CD4-positive, alpha-beta T cell treated with Interleukin-2 at 100 ng/mL for 4 hours (primary cell): ENCODE results near the gene TP73.

Source experiments
- DNase-seq: peaks from one replicate; pipeline ENCODE4 v3.0.0-alpha.2; 2020; ENCODE audit warnings: low spot score

The TP73 gene

GRCh38 chr1:3783651-3784474, 131.5 kb downstream of the TP73 start:
- no peak for DNase-seq

DNA sequence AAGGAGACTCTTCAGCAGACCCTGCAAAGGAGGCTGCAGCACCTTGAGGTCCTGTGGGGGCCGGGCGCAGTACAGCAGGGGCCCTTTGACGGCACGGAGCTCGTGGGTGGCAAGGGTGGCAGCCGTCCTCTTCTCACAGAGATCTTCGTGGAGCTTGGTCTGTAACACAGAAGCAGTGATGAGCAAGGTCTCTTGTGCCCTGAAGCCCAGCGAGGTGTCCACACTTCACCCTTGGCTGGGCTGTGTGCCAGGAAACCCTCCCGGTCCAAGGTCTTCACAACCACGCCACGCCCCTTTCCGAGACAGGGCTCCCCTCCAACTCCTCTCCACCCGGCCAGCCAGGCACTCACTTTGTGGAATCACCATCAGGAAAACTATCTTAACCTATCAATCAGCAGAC, 132.7 kb downstream of the TP73 start:
- DNase-seq = no peak

DNA sequence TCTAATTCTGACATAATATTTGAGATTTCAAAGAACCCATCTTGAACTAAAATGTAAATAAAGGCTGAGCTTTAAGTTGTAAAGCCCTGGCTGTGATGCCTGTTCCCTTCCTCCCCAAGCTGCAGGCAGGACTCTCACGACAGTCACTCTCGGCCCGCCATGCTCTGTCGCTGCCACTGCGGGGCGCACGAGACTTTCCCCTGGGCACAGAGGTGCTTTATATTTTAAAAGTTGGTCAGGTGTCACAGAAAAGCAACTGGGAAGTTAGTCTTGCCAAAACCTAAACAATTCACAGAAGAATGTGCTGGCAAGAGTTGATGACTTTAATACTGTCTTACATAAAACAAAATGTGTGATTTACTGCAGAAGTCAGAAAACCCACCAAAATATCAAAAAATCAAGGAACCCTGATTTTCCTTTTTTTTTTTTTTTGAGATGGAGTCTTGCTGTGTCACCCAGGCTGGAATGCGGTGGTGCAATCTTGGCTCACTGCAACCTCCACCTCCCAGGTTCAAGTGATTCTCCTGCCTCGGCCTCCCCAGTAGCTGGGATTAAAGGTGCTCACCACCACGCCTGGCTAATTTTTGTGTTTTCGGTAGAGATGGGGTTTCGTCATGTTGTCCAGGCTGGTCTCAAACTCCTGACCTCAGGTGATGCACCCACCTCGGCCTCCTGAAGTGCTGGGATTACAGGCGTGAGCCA, 133.3 kb downstream of the TP73 start:
- DNase-seq = no peak
